ENCODE results near the gene B3GNT8. TPM values are rescaled to one million over a fixed set of nuclear protein-coding genes. Genes with fewer than 3 reads are reported as not detected.

The B3GNT8 gene
- 0.35 and 1.2 TPM in 2 replicates for total RNA-seq (2011; cell fraction: chromatin; rRNA removed; ENCODE audit: low replicate concordance)
- total RNA-seq (2011; cell fraction: nucleolus; rRNA removed), result 2.5 and 3.7 TPM in 2 replicates
- total RNA-seq (2011; cell fraction: nucleoplasm; rRNA removed), result 0.66 TPM in 1 of 2 replicates, not detected in the other
- total RNA-seq (2014; rRNA removed), result 1.00 and 2.3 TPM in 2 replicates
- total RNA-seq (2014; rRNA removed; fragmentation: Illumina TruSeq; extraction: Trizol), result not detected in 2 replicates
- 0.83 and 0.90 TPM in 2 replicates for total RNA-seq (2015; rRNA removed; fragmentation: Illumina TruSeq; extraction: Trizol)
- total RNA-seq (2021), result 2.9 and 3.4 TPM in 2 replicates
- polyA plus RNA-seq (2011; rRNA removed), result 0.23 and 0.35 TPM in 2 replicates
- polyA plus RNA-seq (2011; cell fraction: cytosol; rRNA removed), result 0.18 and 0.86 TPM in 2 replicates
- polyA plus RNA-seq (2011; cell fraction: nucleus; rRNA removed), result 0.25 and 0.50 TPM in 2 replicates
- polyA plus RNA-seq (2012), result 2.8 and 5.4 TPM in 2 replicates
- 0.21 and 2.0 TPM in 2 replicates for polyA plus RNA-seq (2014; fragmentation: Illumina TruSeq; extraction: Trizol)
- polyA plus RNA-seq (2014; fragmentation: Nextera tagmentation; extraction: Ambion mirVana), result under 1 TPM in 1 of 2 experiments, not detected in 1; 0.11 TPM
- 0.65 and 1.3 TPM in 2 replicates for polyA plus RNA-seq (2014; rRNA removed)
- polyA minus RNA-seq (2011; rRNA and poly(A)+ RNA removed), result 0.09 and 0.28 TPM in 2 replicates
- polyA minus RNA-seq (2011; cell fraction: cytosol; rRNA and poly(A)+ RNA removed), result 1.8 TPM in 1 of 2 replicates, not detected in the other
- polyA minus RNA-seq (2011; cell fraction: nucleus; rRNA and poly(A)+ RNA removed), result 0.67 and 0.81 TPM in 2 replicates
- Bru-seq, nascent RNA, result percentile 49 among the genes with signal in this experiment
- BruChase-seq, experiment 1, labeled RNA remaining after a 2-hour chase, result percentile 35 among the genes with signal in this experiment
- BruChase-seq, experiment 2, labeled RNA remaining after a 6-hour chase, result percentile 31 among the genes with signal in this experiment
- long read RNA-seq, experiment 1, partial matches to known transcripts, result 3 of 10 reads
- long read RNA-seq, experiment 1, other reads (novel, unspliced or antisense), result 7 of 10 reads
- long read RNA-seq, experiment 2, partial matches to known transcripts, result 1 of 2 reads
- long read RNA-seq, experiment 2, other reads (novel, unspliced or antisense), result 1 of 2 reads
- long read RNA-seq, experiment 3, partial matches to known transcripts, result 2 of 3 reads
- long read RNA-seq, experiment 3, other reads (novel, unspliced or antisense), result 1 of 3 reads

- H3K9ac ChIP-seq (ENCODE audit: insufficient read depth in 1 of 2, low read depth in 2 of 2, low read length in 2 of 2), result peak within 1 kb of the TSS; percentile 63 to 87
- CTCF ChIA-PET (ENCODE audit: low intra/inter-chr PET ratio), result no interaction called here
- peak; percentile 83 for FAIRE-seq
- TF ChIP-seq BCL6 (CRISPR knock-in tag; IDR thresholded peaks at IDR 0.05) (no peak), RHOXF2B (CRISPR knock-in tag; conservative IDR thresholded peaks at IDR 0.05) (no peak), SPI1 (IDR thresholded peaks at IDR 0.05; ENCODE audit: borderline replicate concordance, low read depth, low read length) (no peak), EP300 (IDR thresholded peaks at IDR 0.05; ENCODE audit: low read length) (no peak), TRIM25 (IDR thresholded peaks at IDR 0.05; ENCODE audit: borderline replicate concordance) (no peak), PURB (CRISPR knock-in tag; IDR thresholded peaks at IDR 0.05; ENCODE audit: low read depth) (no peak), ARID3B (CRISPR knock-in tag; IDR thresholded peaks at IDR 0.05; ENCODE audit: borderline replicate concordance) (0 out of 2 replicates have a peak, but pooled peaks have one; percentile 25), NFXL1 (CRISPR knock-in tag; IDR thresholded peaks at IDR 0.05) (0 out of 2 replicates have a peak, but pooled peaks have one; percentile 35), ZBTB7A (IDR thresholded peaks at IDR 0.05; ENCODE audit: borderline replicate concordance, control insufficient read depth, low read depth, low read length) (peak; percentile 74; the same call in 1 of the 2 replicates), NFIX (CRISPR knock-in tag; IDR thresholded peaks at IDR 0.05; ENCODE audit: low read depth) (no peak), POLR2AphosphoS5 (IDR thresholded peaks at IDR 0.05; ENCODE audit: control insufficient read depth, insufficient read depth, low read depth, low read length) (peak; percentile 19; the same call in 1 of the 2 replicates), SMAD4 (CRISPR knock-in tag; conservative IDR thresholded peaks at IDR 0.05) (peak; percentile 29; the same call in 1 of the 2 replicates)
These were observed at the start of gene B3GNT8 for GRCh38 chr19:41426952-41427646. Gene B3GNT8 (minus strand): TSS chr19:41427374. CDS start chr19:41426778, 596 bp downstream.

More at GRCh38 chr19:41426952-41427646, at the start of gene B3GNT8:
- intact Hi-C loops (cut with micrococcal nuclease), result no loop called here
- DNase-seq (ENCODE audit: extremely low read depth in 1 of 4, low spot score in 3 of 4) (peak; percentile 92 to 94 (median 94)), ATAC-seq (peak; percentile 96)
- in situ Hi-C loops (cut with MboI), result no loop called here
- H3K4me1 ChIP-seq (replicated peaks in 1 of 2; ENCODE audit: control insufficient read depth in 2 of 2, insufficient read depth in 2 of 2, low read length in 2 of 2), result peaks cover 23 to 56% of the 10 kb centered on the region in 2 experiments
- H3K4me2 ChIP-seq (ENCODE audit: insufficient read depth, low read length), result peak within 1 kb of the TSS; percentile 85
- 16% methylated on average over 13 of the region's 19 CpGs for WGBS (ENCODE audit: insufficient coverage, low coverage, missing lambda C conversion rate)
- POLR2A ChIA-PET, result interaction anchor here (0.6 to 3.3 kb wide), 7 partner anchors 8 to 963 kb away, joined by 3 to 15 read pairs (median 5); partner anchors contain the start of gene DMAC2
- no peaks in the 10 kb centered on the region for H3K27me3 ChIP-seq (ENCODE audit: control insufficient read depth in 2 of 2, insufficient read depth in 2 of 2, low read length in 2 of 2)
- H3K79me2 ChIP-seq (ENCODE audit: control insufficient read depth, insufficient read depth, low read length), result peaks cover 8% of the 10 kb centered on the region; the same call in 2 of the 3 replicates
- H3K27ac ChIP-seq (ENCODE audit: extremely low read depth, low read depth, low read length), result peak within 1 kb of the TSS; percentile 79
- H4K20me1 ChIP-seq (replicated peaks; ENCODE audit: control insufficient read depth, insufficient read depth, low read length), result no peaks in the 10 kb centered on the region; the same call in 1 of the 2 replicates
- no peaks in the 10 kb centered on the region for H3K9me1 ChIP-seq (ENCODE audit: control insufficient read depth, insufficient read depth, low read length)
- H3K4me3 ChIP-seq, result peak within 1 kb of the TSS; percentile 35
- peak within 1 kb of the TSS; percentile 83 for H2AFZ ChIP-seq (ENCODE audit: low read depth, low read length)
- TSS peak; percentile 57 for BruUV-seq (replicated peaks)
- no peaks in the 10 kb centered on the region for H3K9me3 ChIP-seq (replicated peaks; ENCODE audit: control insufficient read depth, insufficient read depth, low read depth, low read length)
- peaks cover 44% of the 10 kb centered on the region; the same call in 2 of the 3 replicates for H3K36me3 ChIP-seq (ENCODE audit: control insufficient read depth, insufficient read depth, low read length)

Data from K562 (cell line).